CD4-positive, alpha-beta T cell (primary cell): ENCODE data around the gene IFNGR1. TPM values are rescaled to one million over a fixed set of nuclear protein-coding genes. Genes with fewer than 3 reads are reported as not detected.

Experiments
- ATAC-seq: fragments of 200-7000 bp; cut with Tn5 transposase; one replicate; pipeline ENCODE4 v1.10.0; 2022; ENCODE audit warnings: mild to moderate bottlenecking; ENCODE audit not compliant: poor library complexity
- CTCF ChIA-PET: fragments of 350-600 bp; sonication (Branson Sonifier 250); formaldehyde crosslinking; loops from one replicate; lab custom pipeline; 2021; ENCODE audit warnings: antibody characterized with exemption, inconsistent platforms; lab: Charles Lee
- POLR2A ChIA-PET: fragments of 350-600 bp; sonication (Branson Sonifier 250); formaldehyde crosslinking; loops from one replicate; lab custom pipeline; 2021; ENCODE audit warnings: antibody characterized with exemption, inconsistent platforms; lab: Charles Lee
- DNase-seq, 14 experiments: peaks; one replicate each; pipeline ENCODE4 v3.0.0-alpha.2; 2013 to 2020; ENCODE audit warnings: mixed read lengths in 2 of 14
- H3K27ac ChIP-seq, 2 donors: one replicate each; pipeline versions ENCODE4 v1.5.1 to v1.7.0; 2013; ENCODE audit warnings: low read length in 2 of 2, low read depth in 1 of 2, mild to moderate bottlenecking in 1 of 2
- H3K27me3 ChIP-seq, 2 experiments: 1 replicate in 1 of 2; 2 replicates in 1 of 2; pipeline versions ENCODE4 v1.6.1 to v1.7.0; 2013; ENCODE audit warnings: low read length in 2 of 2, control low read depth in 1 of 2, mild to moderate bottlenecking in 1 of 2, moderate library complexity in 1 of 2; ENCODE audit not compliant: insufficient read depth in 2 of 2, control insufficient read depth in 1 of 2
- H3K36me3 ChIP-seq: one replicate; pipeline ENCODE4 v1.6.1; 2013; ENCODE audit warnings: low read length, control low read depth; ENCODE audit not compliant: insufficient read depth
- H3K4me1 ChIP-seq: one replicate; pipeline ENCODE4 v1.6.1; 2013; ENCODE audit warnings: low read length, control low read depth; ENCODE audit not compliant: insufficient read depth
- H3K4me3 ChIP-seq: one replicate; pipeline ENCODE4 v1.5.1; 2013; ENCODE audit warnings: mild to moderate bottlenecking, low read length, moderate library complexity
- H3K9me3 ChIP-seq, 2 experiments: 1 replicate in 1 of 2; 2 replicates in 1 of 2; pipeline versions ENCODE4 v1.6.1 to v1.7.0; 2013; ENCODE audit warnings: low read length in 2 of 2, mild to moderate bottlenecking in 2 of 2, control low read depth in 1 of 2, moderate library complexity in 1 of 2; ENCODE audit not compliant: control insufficient read depth in 1 of 2, insufficient read depth in 1 of 2
- H3K27ac Mint-ChIP-seq: one replicate; pipeline ENCODE4 v1.8.0; 2020; ENCODE audit warnings: mixed read lengths
- H3K27me3 Mint-ChIP-seq: one replicate; pipeline ENCODE4 v1.8.0; 2021; ENCODE audit warnings: mixed read lengths
- H3K36me3 Mint-ChIP-seq: one replicate; pipeline ENCODE4 v1.8.0; 2021; ENCODE audit warnings: low read depth, mixed read lengths
- H3K4me1 Mint-ChIP-seq: one replicate; pipeline ENCODE4 v1.8.0; 2021; ENCODE audit warnings: low read depth, mixed read lengths
- H3K4me3 Mint-ChIP-seq: one replicate; pipeline ENCODE4 v1.8.0; 2020; ENCODE audit warnings: mild to moderate bottlenecking, mixed read lengths
- H3K9me3 Mint-ChIP-seq: one replicate; pipeline ENCODE4 v1.8.0; 2020; ENCODE audit warnings: mixed read lengths
- CTCF ChIP-seq: fragments of 200-600 bp; IDR thresholded peaks from one replicate; pipeline ENCODE4 v1.8.0; 2022; ENCODE audit warnings: antibody characterized with exemption, mild to moderate bottlenecking
- intact Hi-C, 2 experiments: fragments of 100-400 bp; cut with DNase I in 1 of 2; cut with micrococcal nuclease in 1 of 2; formaldehyde crosslinking; loops; one replicate each; pipeline versions ENCODE4 v1.15.1 to v1.9.0; 2023 to 2025; cut with DNase I, micrococcal nuclease
- total RNA-seq, 174 experiments: library from RNA in 2 of 174; stranded (reverse) in 2 of 174; gene quantifications; one replicate each; pipeline ENCODE4 v1.2.3 and lab custom pipeline; 2021 to 2026

Gene IFNGR1
- total RNA-seq, 2 experiments from 2014 or later = 81.7 to 84.3 TPM

GRCh38 chr6:137150072-137150471 is 69.1 kb downstream of the IFNGR1 start:
- Mint-ChIP-seq H3K36me3 (no peaks in the 10 kb centered on the region), H3K27ac (no peak overlapping the region), H3K9me3 (no peaks in the 10 kb centered on the region), H3K4me1 (no peaks in the 10 kb centered on the region), H3K4me3 (no peak overlapping the region), H3K27me3 (no peaks in the 10 kb centered on the region)
- H3K4me3 ChIP-seq = no peak overlapping the region
- ATAC-seq = no peak
- H3K36me3 ChIP-seq = no peaks in the 10 kb centered on the region
- no peak for DNase-seq
- intact Hi-C loops = no loop called here
- peaks cover 6% of the 10 kb centered on the region for H3K4me1 ChIP-seq
- CTCF ChIA-PET = no interaction called here
- TF ChIP-seq CTCF = no peak
- no peaks in the 10 kb centered on the region for H3K27me3 ChIP-seq
- H3K9me3 ChIP-seq = no peaks in the 10 kb centered on the region
- H3K27ac ChIP-seq = no peak overlapping the region
- POLR2A ChIA-PET = no interaction called here

- Histone ChIP-seq H3K4me3 (no peak overlapping the region), H3K4me1 (no peaks in the 10 kb centered on the region), H3K36me3 (no peaks in the 10 kb centered on the region), H3K27ac (no peak overlapping the region), H3K27me3 (no peaks in the 10 kb centered on the region), H3K9me3 (no peaks in the 10 kb centered on the region)
- Mint-ChIP-seq H3K9me3 (no peaks in the 10 kb centered on the region), H3K27me3 (no peaks in the 10 kb centered on the region), H3K4me3 (no peak overlapping the region), H3K4me1 (no peaks in the 10 kb centered on the region), H3K36me3 (no peaks in the 10 kb centered on the region), H3K27ac (no peak overlapping the region)
- intact Hi-C loops = loop anchor here in 1 of 2 experiments (5.0 kb wide), 1 partner anchor 803 kb away; no protein-coding TSS in a partner anchor
- ChIA-PET POLR2A (no interaction called here), CTCF (no interaction called here)
- no peak for TF ChIP-seq CTCF
- no peak for ATAC-seq
- DNase-seq = no peak
Measured at GRCh38 chr6:137149035-137149393, 70.2 kb downstream of the IFNGR1 start.

- H3K9me3 ChIP-seq = no peaks in the 10 kb centered on the region
- DNase-seq (peak in 2 of 14 experiments; percentile 55 to 65), ATAC-seq (no peak)
- no peaks in the 10 kb centered on the region for H3K27me3 ChIP-seq
- ChIA-PET CTCF (no interaction called here), POLR2A (no interaction called here)
- intact Hi-C loops = loop anchor here in 1 of 2 experiments (5.0 kb wide), 1 partner anchor 804 kb away; no protein-coding TSS in a partner anchor
- no peaks in the 10 kb centered on the region for H3K9me3 Mint-ChIP-seq
- TF ChIP-seq CTCF = no peak
- no peak overlapping the region for H3K4me3 ChIP-seq
- no peaks in the 10 kb centered on the region for H3K4me1 Mint-ChIP-seq
- no peak overlapping the region for H3K27ac Mint-ChIP-seq
- H3K4me1 ChIP-seq = no peaks in the 10 kb centered on the region
- H3K27me3 Mint-ChIP-seq = no peaks in the 10 kb centered on the region
- H3K27ac ChIP-seq = no peak overlapping the region
- H3K36me3 ChIP-seq = no peaks in the 10 kb centered on the region
- no peaks in the 10 kb centered on the region for H3K36me3 Mint-ChIP-seq
- H3K4me3 Mint-ChIP-seq = no peak overlapping the region
Measured at GRCh38 chr6:137148306-137149034, 70.7 kb downstream of the IFNGR1 start.

Other genes starting within 250 kb of the IFNGR1 start
- gene IL20RA, start 174.4 kb downstream of the IFNGR1 start, total RNA-seq = not detected
- gene IL22RA2, start 45.7 kb downstream of the IFNGR1 start, total RNA-seq = not detected